HepG2 (cell line): ENCODE measurements around the gene HINFP. TPM values are rescaled to one million over a fixed set of nuclear protein-coding genes. Genes with fewer than 3 reads are reported as not detected.
A peak's percentile ranks its signal among the peaks of the same experiment; 100 is the strongest.

Source experiments
- GLMP ChIP-seq: sonication (generic); formaldehyde crosslinking; IDR thresholded peaks from 2 replicates; pipeline ENCODE4 v1.9.0; 2021; ENCODE audit warnings: missing genetic modification reagents, mild to moderate bottlenecking, borderline replicate concordance
- MLX ChIP-seq: IDR thresholded peaks from 2 replicates; pipeline ENCODE4 v1.6.1; 2016
- PITX1 ChIP-seq: sonication (generic); formaldehyde crosslinking; IDR thresholded peaks from 2 replicates; pipeline ENCODE4 v1.5.1; 2020; ENCODE audit warnings: mild to moderate bottlenecking, missing genetic modification reagents
- RBAK ChIP-seq: sonication (generic); formaldehyde crosslinking; IDR thresholded peaks from 2 replicates; pipeline ENCODE4 v1.5.1; 2020; ENCODE audit warnings: mild to moderate bottlenecking, missing genetic modification reagents
- SMARCE1 ChIP-seq: fragments of 450-650 bp; IDR thresholded peaks from 2 replicates; pipeline ENCODE4 v1.6.1; 2017; ENCODE audit warnings: borderline replicate concordance
- U2AF2 ChIP-seq: fragments of 200-400 bp; formaldehyde crosslinking; IDR thresholded peaks from 2 replicates; pipeline ENCODE4 v1.6.1; 2017; ENCODE audit warnings: low read depth, mild to moderate bottlenecking, low read length
- ZBTB43 ChIP-seq: sonication (generic); formaldehyde crosslinking; conservative IDR thresholded peaks from 2 replicates; pipeline ENCODE4 v1.4.0; 2020; ENCODE audit warnings: missing genetic modification reagents
- ZFP36L1 ChIP-seq: sonication (generic); formaldehyde crosslinking; IDR thresholded peaks from 2 replicates; pipeline ENCODE4 v1.8.0; 2022; ENCODE audit warnings: mild to moderate bottlenecking, missing genetic modification reagents, moderate library complexity
- ZFP90 ChIP-seq: sonication (generic); formaldehyde crosslinking; IDR thresholded peaks from 2 replicates; pipeline ENCODE4 v1.8.0; 2022; ENCODE audit warnings: missing genetic modification reagents, mild to moderate bottlenecking, inconsistent platforms, borderline replicate concordance
- ZNF317 ChIP-seq: sonication (generic); formaldehyde crosslinking; IDR thresholded peaks from 2 replicates; pipeline ENCODE4 v1.5.0; 2020; ENCODE audit warnings: mild to moderate bottlenecking, missing genetic modification reagents
- ZNF615 ChIP-seq: sonication (generic); formaldehyde crosslinking; IDR thresholded peaks from 2 replicates; pipeline ENCODE4 v1.5.0; 2020; ENCODE audit warnings: mild to moderate bottlenecking, missing genetic modification reagents, borderline replicate concordance
- ZNF709 ChIP-seq: sonication (generic); formaldehyde crosslinking; IDR thresholded peaks from 2 replicates; pipeline ENCODE4 v1.5.0; 2020; ENCODE audit warnings: mild to moderate bottlenecking, missing genetic modification reagents
- ZNF790 ChIP-seq: sonication (generic); formaldehyde crosslinking; IDR thresholded peaks from 2 replicates; pipeline ENCODE4 v1.8.0; 2022; ENCODE audit warnings: missing genetic modification reagents, mild to moderate bottlenecking, borderline replicate concordance
- polyA plus RNA-seq, 8 experiments: library from polyadenylated mRNA; depleted of rRNA in 3 of 8; stranded (reverse) in 7 of 8; unstranded in 1 of 8; fragments of >200 nt; fragmentation: Illumina TruSeq in 4 of 8; extraction: Trizol in 4 of 8; gene quantifications; 2 replicates each; pipeline versions ENCODE4 v1.2.1 to v1.2.3, GENCODE V29; 2011 to 2016; ENCODE audit warnings: low read depth in 4 of 8, missing spikeins in 1 of 8, mixed read lengths in 1 of 8; ENCODE audit not compliant: insufficient read depth in 1 of 8
- total RNA-seq, 5 experiments: library from RNA; depleted of rRNA; stranded (reverse); fragments of >200 nt; fragmentation: Illumina TruSeq; extraction: Trizol; gene quantifications; 2 replicates each; pipeline ENCODE4 v1.2.3, GENCODE V29; 2016; ENCODE audit warnings: low read depth in 1 of 5
- TF ChIP-seq, protein P1 (sequence below): sonication (generic); formaldehyde crosslinking; IDR thresholded peaks from 2 replicates; pipeline ENCODE4 v1.5.0; 2020; ENCODE audit warnings: mild to moderate bottlenecking, missing genetic modification reagents
- TF ChIP-seq, protein P2 (sequence below): IDR thresholded peaks from 2 replicates; pipeline ENCODE4 v1.6.1; 2012; ENCODE audit warnings: low read depth, low read length, improper control_type of control experiment
- TF ChIP-seq, protein P3 (sequence below): sonication (generic); formaldehyde crosslinking; IDR thresholded peaks from 2 replicates; pipeline ENCODE4 v1.4.0; 2020; ENCODE audit warnings: missing genetic modification reagents, low read depth, mild to moderate bottlenecking, borderline replicate concordance
- TF ChIP-seq, protein P4 (sequence below): sonication (generic); formaldehyde crosslinking; IDR thresholded peaks from 2 replicates; pipeline ENCODE4 v1.8.1; 2023; ENCODE audit warnings: mild to moderate bottlenecking, missing genetic modification reagents

The HINFP gene
- total and polyA plus RNA-seq, 2 of the 13 experiments (the other 11 are each of a cell fraction or from before 2014, with no cell fraction given), result 15.1 to 21.4 TPM

DNA sequence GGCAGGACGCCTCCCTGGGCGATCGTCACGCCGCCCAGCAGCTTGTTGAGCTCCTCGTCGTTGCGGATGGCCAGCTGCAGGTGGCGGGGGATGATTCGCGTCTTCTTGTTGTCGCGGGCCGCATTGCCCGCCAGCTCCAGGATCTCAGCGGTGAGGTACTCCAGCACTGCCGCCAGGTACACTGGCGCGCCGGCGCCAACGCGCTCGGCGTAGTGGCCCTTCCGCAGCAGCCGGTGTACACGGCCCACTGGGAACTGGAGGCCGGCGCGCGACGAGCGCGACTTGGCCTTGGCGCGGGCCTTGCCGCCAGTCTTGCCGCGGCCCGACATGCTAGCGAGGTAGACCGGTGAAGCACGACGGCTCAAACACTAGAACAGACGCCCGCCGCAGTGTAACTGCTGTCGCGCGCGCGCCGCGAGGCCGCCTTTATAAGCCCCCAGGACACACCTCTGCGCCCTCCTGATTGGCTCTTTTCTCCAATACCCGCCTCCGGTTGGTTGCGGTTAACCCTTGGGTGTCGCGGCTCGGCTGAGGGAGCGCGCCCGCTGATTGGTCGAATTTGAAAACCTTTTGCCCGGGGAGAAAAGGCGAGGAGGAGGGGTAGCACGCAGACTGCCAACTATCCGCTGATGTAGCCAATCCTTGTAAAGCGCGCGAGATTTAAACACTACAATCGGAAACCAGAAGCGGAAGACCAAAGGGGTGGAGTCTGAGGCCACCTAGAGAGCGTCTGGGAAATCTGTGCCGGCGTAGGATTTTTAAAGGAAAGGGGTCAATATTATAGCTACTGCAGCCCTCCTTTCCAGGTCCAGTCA lies 26.1 kb upstream of the HINFP start (continued):
- TF ChIP-seq PITX1 (CRISPR knock-in tag) (peak; percentile 55; the same call in 1 of the 2 replicates), ZNF317 (CRISPR knock-in tag) (peak; percentile 31; the same call in 1 of the 2 replicates), ZFP36L1 (CRISPR knock-in tag) (peak; percentile 99), SMARCE1 (no peak), GLMP (no peak), ZNF790 (CRISPR knock-in tag) (peak; percentile 92; the same call in 1 of the 2 replicates), U2AF2 (no peak), ZFP90 (CRISPR knock-in tag) (peak; percentile 28; the same call in 1 of the 2 replicates), ZNF615 (peak; percentile 90; the same call in 1 of the 2 replicates), ZNF709 (CRISPR knock-in tag) (peak; percentile 97; the same call in 1 of the 2 replicates), ZBTB43 (peak; percentile 57), RBAK (no peak), MLX (CRISPR knock-in tag) (no peak; the same call in 1 of the 2 replicates)
- TF ChIP-seq, protein P1, sequence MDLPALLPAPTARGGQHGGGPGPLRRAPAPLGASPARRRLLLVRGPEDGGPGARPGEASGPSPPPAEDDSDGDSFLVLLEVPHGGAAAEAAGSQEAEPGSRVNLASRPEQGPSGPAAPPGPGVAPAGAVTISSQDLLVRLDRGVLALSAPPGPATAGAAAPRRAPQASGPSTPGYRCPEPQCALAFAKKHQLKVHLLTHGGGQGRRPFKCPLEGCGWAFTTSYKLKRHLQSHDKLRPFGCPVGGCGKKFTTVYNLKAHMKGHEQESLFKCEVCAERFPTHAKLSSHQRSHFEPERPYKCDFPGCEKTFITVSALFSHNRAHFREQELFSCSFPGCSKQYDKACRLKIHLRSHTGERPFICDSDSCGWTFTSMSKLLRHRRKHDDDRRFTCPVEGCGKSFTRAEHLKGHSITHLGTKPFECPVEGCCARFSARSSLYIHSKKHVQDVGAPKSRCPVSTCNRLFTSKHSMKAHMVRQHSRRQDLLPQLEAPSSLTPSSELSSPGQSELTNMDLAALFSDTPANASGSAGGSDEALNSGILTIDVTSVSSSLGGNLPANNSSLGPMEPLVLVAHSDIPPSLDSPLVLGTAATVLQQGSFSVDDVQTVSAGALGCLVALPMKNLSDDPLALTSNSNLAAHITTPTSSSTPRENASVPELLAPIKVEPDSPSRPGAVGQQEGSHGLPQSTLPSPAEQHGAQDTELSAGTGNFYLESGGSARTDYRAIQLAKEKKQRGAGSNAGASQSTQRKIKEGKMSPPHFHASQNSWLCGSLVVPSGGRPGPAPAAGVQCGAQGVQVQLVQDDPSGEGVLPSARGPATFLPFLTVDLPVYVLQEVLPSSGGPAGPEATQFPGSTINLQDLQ (CRISPR knock-in tag), result no peak
- TF ChIP-seq, protein P2, sequence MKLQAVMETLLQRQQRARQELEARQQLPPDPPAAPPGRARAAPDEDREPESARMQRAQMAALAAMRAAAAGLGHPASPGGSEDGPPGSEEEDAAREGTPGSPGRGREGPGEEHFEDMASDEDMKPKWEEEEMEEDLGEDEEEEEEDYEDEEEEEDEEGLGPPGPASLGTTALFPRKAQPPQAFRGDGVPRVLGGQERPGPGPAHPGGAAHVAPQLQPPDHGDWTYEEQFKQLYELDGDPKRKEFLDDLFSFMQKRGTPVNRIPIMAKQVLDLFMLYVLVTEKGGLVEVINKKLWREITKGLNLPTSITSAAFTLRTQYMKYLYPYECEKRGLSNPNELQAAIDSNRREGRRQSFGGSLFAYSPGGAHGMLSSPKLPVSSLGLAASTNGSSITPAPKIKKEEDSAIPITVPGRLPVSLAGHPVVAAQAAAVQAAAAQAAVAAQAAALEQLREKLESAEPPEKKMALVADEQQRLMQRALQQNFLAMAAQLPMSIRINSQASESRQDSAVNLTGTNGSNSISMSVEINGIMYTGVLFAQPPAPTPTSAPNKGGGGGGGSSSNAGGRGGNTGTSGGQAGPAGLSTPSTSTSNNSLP, result no peak
- TF ChIP-seq, protein P3, sequence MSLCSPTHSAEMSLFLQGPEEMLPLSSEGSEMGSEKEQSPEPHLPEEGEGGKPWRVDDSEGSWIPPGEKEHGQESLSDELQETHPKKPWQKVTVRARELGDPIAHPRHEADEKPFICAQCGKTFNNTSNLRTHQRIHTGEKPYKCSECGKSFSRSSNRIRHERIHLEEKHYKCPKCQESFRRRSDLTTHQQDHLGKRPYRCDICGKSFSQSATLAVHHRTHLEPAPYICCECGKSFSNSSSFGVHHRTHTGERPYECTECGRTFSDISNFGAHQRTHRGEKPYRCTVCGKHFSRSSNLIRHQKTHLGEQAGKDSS, result peak; percentile 90; the same call in 1 of the 2 replicates
- TF ChIP-seq, protein P4, sequence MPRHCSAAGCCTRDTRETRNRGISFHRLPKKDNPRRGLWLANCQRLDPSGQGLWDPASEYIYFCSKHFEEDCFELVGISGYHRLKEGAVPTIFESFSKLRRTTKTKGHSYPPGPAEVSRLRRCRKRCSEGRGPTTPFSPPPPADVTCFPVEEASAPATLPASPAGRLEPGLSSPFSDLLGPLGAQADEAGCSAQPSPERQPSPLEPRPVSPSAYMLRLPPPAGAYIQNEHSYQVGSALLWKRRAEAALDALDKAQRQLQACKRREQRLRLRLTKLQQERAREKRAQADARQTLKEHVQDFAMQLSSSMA, result 0 out of 2 replicates have a peak, but pooled peaks have one; percentile 34
